ENCODE measurements around the gene PEAR1. TPM values are rescaled to one million over a fixed set of nuclear protein-coding genes. Genes with fewer than 3 reads are reported as not detected.

The PEAR1 gene
- total RNA-seq, 1 experiment from 2014 or later, result 1.2 TPM

GRCh38 chr1:156963621-156964020, 70.1 kb downstream of the PEAR1 start:
- no peak for DNase-seq (ENCODE audit: low spot score)

DNA sequence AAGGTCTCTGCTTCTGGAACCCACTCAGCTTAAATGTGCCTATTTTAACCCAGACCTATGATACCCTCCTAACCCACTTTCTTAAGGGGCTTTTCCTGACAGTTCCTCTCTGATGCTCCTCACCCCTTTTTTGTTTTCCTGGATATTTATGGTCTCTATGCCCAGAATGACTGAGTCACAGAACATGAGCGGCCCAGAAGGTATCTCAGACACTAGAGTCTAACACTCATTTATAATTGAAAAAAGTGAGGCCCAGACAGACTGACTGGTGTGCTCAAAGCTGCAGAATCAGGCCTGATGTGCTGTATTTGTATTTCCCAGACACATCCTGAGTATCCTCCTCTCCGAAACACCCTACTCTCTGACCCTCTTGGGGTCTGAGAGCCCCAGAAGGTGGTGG, 70.9 kb downstream of the PEAR1 start:
- DNase-seq (ENCODE audit: low spot score), result no peak

Small RNAs within 50 kb of the gene (small RNA-seq; reads per million reads assigned to genes)
- gene MIR765, result not detected

Other genes with a start within 250 kb of the PEAR1 start
- 0.31 and 0.44 TPM in 2 replicates for gene NES, start 216.3 kb upstream of the PEAR1 start, total RNA-seq (2014; rRNA removed; shearing (Covaris generic))
- gene CRABP2, start 188.1 kb upstream of the PEAR1 start, total RNA-seq (2014; rRNA removed; shearing (Covaris generic)), result 289 and 312 TPM in 2 replicates
- 30.0 and 30.3 TPM in 2 replicates for gene METTL25B, start 165.2 kb upstream of the PEAR1 start, total RNA-seq (2014; rRNA removed; shearing (Covaris generic))
- gene ISG20L2, start 165.0 kb upstream of the PEAR1 start, total RNA-seq (2014; rRNA removed; shearing (Covaris generic)), result 30.8 and 33.2 TPM in 2 replicates
- 111 and 115 TPM in 2 replicates for gene MRPL24, start 152.6 kb upstream of the PEAR1 start, total RNA-seq (2014; rRNA removed; shearing (Covaris generic))
- 490 and 566 TPM in 2 replicates for gene HDGF, start 142.0 kb upstream of the PEAR1 start, total RNA-seq (2014; rRNA removed; shearing (Covaris generic))
- gene PRCC, start 126.2 kb upstream of the PEAR1 start, total RNA-seq (2014; rRNA removed; shearing (Covaris generic)), result 61.1 and 61.2 TPM in 2 replicates
- 5.4 and 11.3 TPM in 2 replicates for gene SH2D2A, start 76.9 kb upstream of the PEAR1 start, total RNA-seq (2014; rRNA removed; shearing (Covaris generic))
- gene INSRR, start 34.6 kb upstream of the PEAR1 start, total RNA-seq (2014; rRNA removed; shearing (Covaris generic)), result 0.03 TPM in 1 of 2 replicates, not detected in the other
- not detected in 2 replicates for gene NTRK1, start 32.9 kb upstream of the PEAR1 start, total RNA-seq (2014; rRNA removed; shearing (Covaris generic))
- gene LRRC71, start 26.9 kb downstream of the PEAR1 start, total RNA-seq (2014; rRNA removed; shearing (Covaris generic)), result not detected in 2 replicates
- gene ARHGEF11, start 152.0 kb downstream of the PEAR1 start, total RNA-seq (2014; rRNA removed; shearing (Covaris generic)), result 24.9 and 28.6 TPM in 2 replicates
- not detected in 2 replicates for gene ETV3L, start 206.1 kb downstream of the PEAR1 start, total RNA-seq (2014; rRNA removed; shearing (Covaris generic))
- 8.9 and 9.5 TPM in 2 replicates for gene ETV3, start 244.7 kb downstream of the PEAR1 start, total RNA-seq (2014; rRNA removed; shearing (Covaris generic))